Fibroblast of pulmonary artery (primary cell): Measurements from ENCODE around the gene UGT3A2.

Experiments
- DNase-seq: peaks from one replicate; pipeline ENCODE4 v3.0.0-alpha.2; 2010; ENCODE audit warnings: low read depth
- H3K4me3 ChIP-seq: replicated peaks from 2 replicates; pipeline ENCODE4 v1.5.1; 2011; ENCODE audit warnings: low read depth, mild to moderate bottlenecking, control low read depth, low read length, moderate library complexity
- CTCF ChIP-seq: IDR thresholded peaks from 2 replicates; pipeline ENCODE4 v1.5.1; 2011; ENCODE audit warnings: mild to moderate bottlenecking, control low read depth, low read length, inconsistent platforms; ENCODE audit errors: missing control alignments

The UGT3A2 gene

GRCh38 chr5:35990520-35990919 is 76.2 kb downstream of the UGT3A2 start:
- DNase-seq, result no peak
- no peak for TF ChIP-seq CTCF
- H3K4me3 ChIP-seq, result no peak overlapping the region

GRCh38 chr5:35988529-35988928 is 78.2 kb downstream of the UGT3A2 start:
- H3K4me3 ChIP-seq, result no peak overlapping the region
- no peak for TF ChIP-seq CTCF
- no peak for DNase-seq

- H3K4me3 ChIP-seq, result no peak overlapping the region
- TF ChIP-seq CTCF, result no peak
- DNase-seq, result no peak
Observed at GRCh38 chr5:35987776-35988175, 78.9 kb downstream of the UGT3A2 start.
